Stimulated activated effector memory CD8-positive, alpha-beta T cell treated with anti-CD3 and anti-CD28 coated beads, Interleukin-12 subunit alpha, Interleukin-12 subunit beta, amount 100 ng/mL, for 72 hours (primary cell): ENCODE results near the gene MGARP.

Source experiments
- ATAC-seq: fragments of 150-1000 bp; cut with Tn5 transposase; 2 replicates; pipeline ENCODE4 v1.10.0; 2021
- DNase-seq, 2 donors: peaks; one replicate each; pipeline ENCODE4 v3.0.0; 2021 to 2022; ENCODE audit warnings: low spot score in 2 of 2
- H3K27ac Mint-ChIP-seq: one replicate; pipeline ENCODE4 v1.8.0; 2022; ENCODE audit warnings: mild to moderate bottlenecking, mixed read lengths
- H3K36me3 Mint-ChIP-seq: one replicate; pipeline ENCODE4 v1.8.0; 2022; ENCODE audit warnings: mild to moderate bottlenecking, mixed read lengths
- H3K4me1 Mint-ChIP-seq: one replicate; pipeline ENCODE4 v1.8.0; 2022; ENCODE audit warnings: mixed read lengths
- H3K4me3 Mint-ChIP-seq: one replicate; pipeline ENCODE4 v1.8.0; 2022; ENCODE audit warnings: mild to moderate bottlenecking, mixed read lengths
- H3K9me3 Mint-ChIP-seq: one replicate; pipeline ENCODE4 v1.8.0; 2022; ENCODE audit warnings: mixed read lengths

Gene MGARP

DNA sequence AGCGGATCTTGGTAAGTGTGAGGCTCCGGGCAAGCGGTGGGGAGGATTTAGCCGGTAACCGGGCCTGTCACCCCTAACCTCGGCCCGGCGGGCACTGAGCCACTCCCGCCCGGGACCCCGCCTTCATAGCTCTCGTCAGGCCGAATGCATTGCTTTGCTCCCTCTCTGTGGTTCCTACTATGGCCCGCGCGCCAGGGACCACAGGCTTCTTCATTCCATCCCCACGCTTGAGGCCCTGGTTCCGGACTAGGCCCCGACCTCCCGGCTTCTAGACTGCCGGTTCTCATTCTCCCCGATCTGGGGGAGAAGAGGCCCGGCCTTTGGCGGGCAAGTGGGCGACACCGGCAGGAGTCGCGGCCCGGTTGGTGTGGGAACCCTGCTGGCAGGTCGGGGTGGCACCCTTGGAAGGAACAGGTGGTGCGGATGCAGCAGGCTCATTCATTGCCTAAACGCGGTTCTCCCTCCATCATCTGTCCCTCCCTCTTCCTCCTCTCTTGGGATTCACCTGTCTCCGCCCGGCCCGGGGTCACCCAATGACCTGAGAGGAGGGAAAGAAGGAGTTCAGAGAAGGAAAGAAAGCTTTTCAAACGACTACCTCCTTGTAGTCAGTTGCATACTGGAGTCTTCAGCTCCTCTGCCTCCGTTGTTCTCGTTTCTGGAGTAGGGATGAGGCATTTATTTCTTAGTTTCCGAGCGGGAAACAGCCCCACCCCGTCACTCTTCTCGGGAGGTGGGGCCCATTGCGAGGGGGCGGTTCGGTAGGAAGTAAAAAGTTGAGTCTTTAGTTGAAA lies 22.0 kb upstream of the MGARP start, which contains the start of gene NDUFC1:
TSS of gene NDUFC1 (minus strand) at position 657 of the 791 bp plus-strand sequence. CDS start 6,679 bp downstream, outside the sequence.
- H3K4me1 Mint-ChIP-seq: peaks cover 43% of the 10 kb centered on the region
- peak within 1 kb of the TSS; percentile 100 for H3K4me3 Mint-ChIP-seq
- no peaks in the 10 kb centered on the region for H3K9me3 Mint-ChIP-seq
- peak within 1 kb of the TSS; percentile 100 for H3K27ac Mint-ChIP-seq
- H3K36me3 Mint-ChIP-seq: peaks cover 60% of the 10 kb centered on the region
- ATAC-seq: peak; percentile 60
- DNase-seq: peak; percentile 49 to 85

- ATAC-seq: peak; percentile 91
- H3K4me1 Mint-ChIP-seq: peaks cover 38% of the 10 kb centered on the region
- peaks cover 52% of the 10 kb centered on the region for H3K36me3 Mint-ChIP-seq
- H3K4me3 Mint-ChIP-seq: peak within 1 kb of the TSS; percentile 100
- no peaks in the 10 kb centered on the region for H3K9me3 Mint-ChIP-seq
- DNase-seq: peak; percentile 85 to 99
- peak within 1 kb of the TSS; percentile 100 for H3K27ac Mint-ChIP-seq
These were observed 21.2 kb upstream of the MGARP start, which contains the start of gene NAA15 for GRCh38 chr4:139301113-139301820. Gene NAA15 (plus strand): TSS chr4:139301505. CDS start chr4:139301778, 273 bp downstream.

DNA sequence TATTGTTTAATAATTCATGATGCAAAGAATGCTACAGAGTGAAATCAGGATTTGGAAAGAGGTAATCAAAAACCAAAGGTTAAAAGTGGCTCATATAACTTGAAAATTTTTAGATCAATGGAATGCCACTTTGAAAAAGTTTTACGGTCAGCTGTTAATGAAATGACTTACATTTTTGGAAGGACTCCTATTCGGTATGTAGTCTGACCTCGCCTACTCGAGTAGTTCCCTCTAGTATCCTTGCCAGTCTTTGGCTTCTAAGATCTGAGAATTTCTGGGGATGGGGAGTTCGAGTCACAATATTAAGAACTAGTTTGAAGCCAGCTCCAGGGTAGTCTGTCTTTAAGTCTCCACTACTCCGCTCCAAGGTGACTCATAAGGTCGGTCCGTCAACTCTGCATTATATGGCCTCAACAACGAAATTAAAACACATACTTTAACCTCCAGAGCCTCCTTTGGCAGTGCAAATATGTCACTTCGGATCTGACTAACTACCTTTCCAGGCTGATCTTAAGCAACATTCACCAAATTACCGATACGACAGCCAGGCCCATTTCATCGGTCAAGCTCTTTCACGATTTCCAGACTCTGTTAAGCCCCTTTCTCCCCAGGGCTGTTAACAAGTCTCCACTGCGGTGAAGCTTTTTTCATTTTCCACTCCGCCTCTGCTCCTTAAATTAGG lies 20.5 kb upstream of the MGARP start:
- peak; percentile 55 for ATAC-seq
- Mint-ChIP-seq H3K36me3 (peaks cover 49% of the 10 kb centered on the region), H3K27ac (peak overlapping the region; percentile 100), H3K9me3 (no peaks in the 10 kb centered on the region), H3K4me1 (peaks cover 41% of the 10 kb centered on the region), H3K4me3 (peak overlapping the region; percentile 100)
- DNase-seq: peak in 1 of 2 donors; percentile 7

DNA sequence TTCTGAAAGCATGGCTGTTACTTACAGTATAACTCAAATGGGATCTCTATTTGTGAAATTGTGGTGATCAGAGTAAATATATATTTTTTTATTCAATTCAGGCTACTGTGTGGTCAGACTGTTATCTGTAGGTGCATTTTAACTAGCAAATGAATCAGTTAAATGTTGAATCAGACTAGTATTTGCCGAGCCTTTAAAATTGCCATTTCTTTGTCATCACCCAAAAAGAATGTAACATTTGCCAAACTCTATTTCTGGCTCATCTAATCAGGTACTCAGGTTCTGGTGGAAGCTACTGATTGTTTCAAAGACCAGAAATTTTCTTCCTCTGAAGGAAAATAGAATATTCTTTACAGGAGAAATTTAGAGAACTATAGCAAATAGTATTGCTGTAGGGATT lies 19.5 kb upstream of the MGARP start:
- H3K9me3 Mint-ChIP-seq: no peaks in the 10 kb centered on the region
- H3K4me3 Mint-ChIP-seq: peak overlapping the region; percentile 100
- peaks cover 49% of the 10 kb centered on the region for H3K36me3 Mint-ChIP-seq
- DNase-seq (no peak), ATAC-seq (no peak)
- H3K27ac Mint-ChIP-seq: no peak overlapping the region
- peaks cover 40% of the 10 kb centered on the region for H3K4me1 Mint-ChIP-seq

DNA sequence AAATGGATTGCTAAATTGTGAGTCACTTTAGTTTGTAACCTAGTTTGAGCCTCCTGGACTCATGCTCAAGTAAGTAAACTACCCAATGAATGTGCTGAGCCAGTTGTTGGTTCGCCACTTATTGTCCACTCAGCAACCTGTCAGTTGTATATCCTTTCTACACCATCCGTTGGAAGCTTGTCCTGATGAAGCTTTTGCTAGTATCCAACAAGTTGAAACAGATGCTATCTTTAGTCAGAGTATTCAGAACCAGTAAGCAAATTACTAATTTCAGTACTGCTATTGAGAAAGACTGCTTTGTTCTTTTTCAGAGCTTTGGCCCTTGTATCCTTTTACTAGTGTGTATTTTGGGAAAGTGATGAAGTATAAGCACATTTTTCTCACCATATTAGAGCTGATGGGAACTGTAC lies 17.0 kb upstream of the MGARP start:
- Mint-ChIP-seq H3K36me3 (peaks cover 49% of the 10 kb centered on the region), H3K27ac (no peak overlapping the region), H3K4me3 (no peak overlapping the region), H3K4me1 (peaks cover 40% of the 10 kb centered on the region), H3K9me3 (no peaks in the 10 kb centered on the region)
- ATAC-seq (no peak), DNase-seq (no peak)

- Mint-ChIP-seq H3K4me1 (peaks cover 34% of the 10 kb centered on the region), H3K27ac (peak overlapping the region; percentile 98), H3K9me3 (no peaks in the 10 kb centered on the region), H3K4me3 (peak overlapping the region; percentile 96), H3K36me3 (peaks cover 50% of the 10 kb centered on the region)
- no peak for DNase-seq
- ATAC-seq: peak; percentile 39
These were observed 15.9 kb upstream of the MGARP start for GRCh38 chr4:139295942-139296299.

GRCh38 chr4:139295206-139295941 lies 15.3 kb upstream of the MGARP start:
- Mint-ChIP-seq H3K36me3 (peaks cover 56% of the 10 kb centered on the region), H3K4me1 (peaks cover 28% of the 10 kb centered on the region), H3K9me3 (no peaks in the 10 kb centered on the region), H3K4me3 (peak overlapping the region; percentile 96), H3K27ac (peak overlapping the region; percentile 98)
- ATAC-seq (peak; percentile 96), DNase-seq (peak; percentile 98 to 100)

DNA sequence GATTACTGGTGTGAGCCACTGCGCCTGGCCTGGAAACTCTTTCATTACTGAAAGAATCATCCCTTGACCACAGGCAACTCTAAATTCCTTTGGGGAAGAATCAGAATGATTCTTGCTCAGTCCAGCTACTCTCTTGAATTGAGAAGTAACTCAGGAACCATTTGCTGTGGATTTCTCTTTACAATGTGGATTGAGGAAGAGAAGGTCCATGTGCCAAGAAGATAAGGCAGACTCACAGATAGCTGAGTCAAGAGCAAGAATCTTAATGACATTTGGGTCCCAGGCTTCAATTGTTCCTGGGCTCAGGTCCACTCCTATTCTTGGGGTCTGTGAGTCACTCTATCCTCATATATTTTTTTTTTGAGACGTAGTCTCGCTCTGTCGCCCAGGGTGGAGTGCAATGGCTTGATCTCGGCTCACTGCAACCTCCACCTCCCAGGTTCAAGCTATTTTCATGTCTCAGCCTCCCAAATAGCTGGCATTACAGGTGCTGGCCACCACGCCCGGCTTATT lies 6.2 kb upstream of the MGARP start:
- Mint-ChIP-seq H3K27ac (no peak overlapping the region), H3K36me3 (peaks cover 40% of the 10 kb centered on the region), H3K9me3 (no peaks in the 10 kb centered on the region), H3K4me1 (no peaks in the 10 kb centered on the region), H3K4me3 (no peak overlapping the region)
- no peak for DNase-seq
- ATAC-seq: no peak

- no peak overlapping the region for H3K27ac Mint-ChIP-seq
These were observed 2.7 kb upstream of the MGARP start for GRCh38 chr4:139282721-139283075.

GRCh38 chr4:139282065-139282720 lies 2.2 kb upstream of the MGARP start:
- Mint-ChIP-seq H3K4me3 (no peak overlapping the region), H3K36me3 (no peaks in the 10 kb centered on the region), H3K9me3 (no peaks in the 10 kb centered on the region), H3K4me1 (peaks cover 18% of the 10 kb centered on the region), H3K27ac (no peak overlapping the region)
- DNase-seq (no peak), ATAC-seq (no peak)

More at GRCh38 chr4:139282721-139283075, 2.7 kb upstream of the MGARP start:
- DNase-seq (no peak), ATAC-seq (no peak)
- no peaks in the 10 kb centered on the region for H3K9me3 Mint-ChIP-seq
- peaks cover 18% of the 10 kb centered on the region for H3K4me1 Mint-ChIP-seq
- no peak overlapping the region for H3K4me3 Mint-ChIP-seq
- peaks cover 4% of the 10 kb centered on the region for H3K36me3 Mint-ChIP-seq

- DNase-seq (no peak), ATAC-seq (peak; percentile 55)
- peaks cover 18% of the 10 kb centered on the region for H3K4me1 Mint-ChIP-seq
- H3K4me3 Mint-ChIP-seq: peak overlapping the region; percentile 74
- no peaks in the 10 kb centered on the region for H3K9me3 Mint-ChIP-seq
- H3K27ac Mint-ChIP-seq: no peak overlapping the region
- H3K36me3 Mint-ChIP-seq: no peaks in the 10 kb centered on the region
These were observed 889 bp downstream of the MGARP start for GRCh38 chr4:139278912-139279759.

DNA sequence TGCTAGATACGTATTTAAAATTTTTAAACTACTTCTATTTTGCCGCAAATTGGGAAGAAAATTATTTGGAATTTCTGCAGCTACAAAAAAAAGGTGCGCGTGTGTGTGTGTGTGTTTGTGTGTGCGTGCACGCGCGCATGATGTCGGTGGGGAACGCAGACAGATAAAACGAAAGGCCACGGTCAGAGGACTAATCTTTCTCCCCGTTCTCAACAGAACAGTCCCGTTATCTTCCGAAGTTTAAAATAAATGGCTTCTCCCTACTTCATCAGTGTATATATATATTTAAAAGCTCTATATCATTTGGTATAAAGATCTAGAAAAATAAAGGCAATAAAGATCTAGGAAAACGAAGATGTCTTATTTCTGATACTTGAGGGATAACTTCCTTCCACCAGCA lies 1.5 kb downstream of the MGARP start:
- H3K36me3 Mint-ChIP-seq: no peaks in the 10 kb centered on the region
- H3K4me3 Mint-ChIP-seq: peak overlapping the region; percentile 74
- no peaks in the 10 kb centered on the region for H3K9me3 Mint-ChIP-seq
- H3K4me1 Mint-ChIP-seq: peaks cover 18% of the 10 kb centered on the region
- peak in 1 of 2 donors; percentile 13 for DNase-seq
- ATAC-seq: no peak
- no peak overlapping the region for H3K27ac Mint-ChIP-seq

DNA sequence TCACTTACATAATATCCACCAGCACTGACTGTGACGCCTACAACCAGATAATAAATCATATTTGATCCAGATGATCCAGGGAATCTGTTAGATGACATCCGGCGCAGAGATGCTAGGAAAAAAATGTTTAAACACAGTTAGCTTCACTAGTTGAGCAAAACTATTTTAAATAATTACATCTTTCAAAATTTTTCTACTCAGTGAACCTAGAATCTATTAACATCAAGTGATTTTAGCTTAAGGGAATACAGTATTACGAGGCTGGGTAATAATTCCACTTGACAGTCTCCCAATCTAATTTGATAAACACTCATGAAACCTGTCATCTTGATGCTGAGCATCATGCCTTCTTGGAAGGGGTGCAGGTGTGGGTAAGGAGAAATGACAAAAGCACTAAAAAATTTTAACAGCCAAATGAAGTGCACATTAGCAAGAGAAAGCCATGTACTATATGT lies 4.7 kb downstream of the MGARP start:
- no peak for ATAC-seq
- DNase-seq: no peak
- Mint-ChIP-seq H3K36me3 (no peaks in the 10 kb centered on the region), H3K4me1 (peaks cover 17% of the 10 kb centered on the region), H3K27ac (no peak overlapping the region), H3K4me3 (no peak overlapping the region), H3K9me3 (no peaks in the 10 kb centered on the region)
